GM19099 (cell line): Measurements from ENCODE around the gene MED16.

Source experiments
- POLR2A ChIP-seq: IDR thresholded peaks from 3 replicates; pipeline ENCODE4 v1.6.1; 2011; ENCODE audit warnings: low read depth; ENCODE audit not compliant: insufficient read length; ENCODE audit errors: extremely low read depth

The MED16 gene

GRCh38 chr19:904545-904944, 11.6 kb upstream of the MED16 start:
- TF ChIP-seq POLR2A = no peak

DNA sequence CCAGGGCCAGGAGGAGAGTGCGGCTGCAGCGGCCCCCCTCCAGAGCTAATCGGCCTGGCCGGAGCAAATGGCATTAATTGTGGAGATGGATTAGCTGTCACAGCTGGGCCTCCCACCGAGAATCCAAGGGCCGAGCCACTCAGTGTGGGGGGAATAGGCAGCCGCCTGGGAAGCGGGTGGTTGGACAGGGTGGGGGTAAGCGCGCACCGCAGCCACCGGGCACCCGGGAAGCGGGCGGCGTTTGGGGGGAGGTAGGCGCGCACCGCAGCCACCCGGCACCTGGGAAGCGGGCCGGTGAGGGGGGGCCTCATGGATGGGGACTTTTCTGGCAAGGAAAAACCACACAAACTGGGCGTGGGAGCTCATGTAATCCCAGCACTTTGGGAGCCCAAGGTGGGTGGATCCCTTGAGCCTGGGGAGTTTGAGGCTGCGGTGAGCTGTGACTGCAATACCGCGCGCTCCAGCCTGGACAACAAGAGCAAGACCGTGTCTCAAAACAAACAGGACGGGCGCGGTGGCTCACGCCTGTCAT, 10.3 kb upstream of the MED16 start:
- no peak for TF ChIP-seq POLR2A

DNA sequence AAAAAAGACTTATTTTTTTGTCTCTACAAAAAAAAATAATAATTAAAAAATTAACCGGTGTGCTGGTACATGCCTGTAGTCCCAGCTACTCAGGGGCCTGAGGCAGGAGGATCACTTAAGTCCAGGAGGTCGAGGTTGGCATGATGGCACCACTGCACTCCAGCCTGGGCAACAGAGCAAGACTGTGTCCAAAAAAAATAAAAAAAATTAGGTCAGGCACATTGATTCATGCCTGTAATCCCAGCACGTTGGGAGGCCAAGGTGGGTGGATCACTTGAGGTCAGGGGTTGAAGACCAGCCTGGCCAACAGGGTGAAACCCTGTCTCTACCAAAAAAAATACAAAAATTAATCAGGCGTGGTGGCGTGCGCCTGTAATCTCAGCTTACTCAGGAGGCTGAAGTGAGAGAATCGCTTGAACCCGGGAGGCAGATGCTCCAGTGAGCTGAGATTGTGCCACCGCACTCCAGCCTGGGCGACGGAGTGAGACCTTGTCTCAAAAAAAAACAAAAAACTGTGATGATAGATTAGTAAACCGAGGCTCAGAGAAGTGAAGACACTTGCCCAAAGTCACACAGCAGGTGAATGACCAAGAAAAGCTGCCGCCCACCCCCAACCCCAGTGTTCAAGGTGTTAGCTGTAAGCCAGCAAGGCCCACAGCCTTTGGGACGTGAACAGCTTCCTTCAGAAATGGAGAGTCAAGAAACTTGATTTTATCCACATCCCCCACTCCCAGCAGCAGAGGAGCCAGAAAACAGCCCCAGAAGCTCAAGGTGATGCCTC, 9.6 kb upstream of the MED16 start:
- TF ChIP-seq POLR2A = no peak

DNA sequence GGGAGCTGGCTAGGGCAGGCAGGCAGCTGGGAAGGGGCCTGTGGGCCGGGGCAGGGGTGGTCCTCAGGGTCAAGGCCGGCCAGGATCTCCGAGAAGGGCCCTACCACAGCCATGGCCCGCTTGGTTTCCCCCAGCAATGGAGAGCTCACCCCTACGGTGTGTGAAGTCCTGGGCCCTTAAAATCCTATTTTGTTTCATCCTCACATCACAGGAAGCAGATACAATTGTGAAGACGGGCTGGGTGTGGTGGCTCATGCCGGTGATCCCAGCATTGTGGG, 9.0 kb upstream of the MED16 start:
- no peak for TF ChIP-seq POLR2A

DNA sequence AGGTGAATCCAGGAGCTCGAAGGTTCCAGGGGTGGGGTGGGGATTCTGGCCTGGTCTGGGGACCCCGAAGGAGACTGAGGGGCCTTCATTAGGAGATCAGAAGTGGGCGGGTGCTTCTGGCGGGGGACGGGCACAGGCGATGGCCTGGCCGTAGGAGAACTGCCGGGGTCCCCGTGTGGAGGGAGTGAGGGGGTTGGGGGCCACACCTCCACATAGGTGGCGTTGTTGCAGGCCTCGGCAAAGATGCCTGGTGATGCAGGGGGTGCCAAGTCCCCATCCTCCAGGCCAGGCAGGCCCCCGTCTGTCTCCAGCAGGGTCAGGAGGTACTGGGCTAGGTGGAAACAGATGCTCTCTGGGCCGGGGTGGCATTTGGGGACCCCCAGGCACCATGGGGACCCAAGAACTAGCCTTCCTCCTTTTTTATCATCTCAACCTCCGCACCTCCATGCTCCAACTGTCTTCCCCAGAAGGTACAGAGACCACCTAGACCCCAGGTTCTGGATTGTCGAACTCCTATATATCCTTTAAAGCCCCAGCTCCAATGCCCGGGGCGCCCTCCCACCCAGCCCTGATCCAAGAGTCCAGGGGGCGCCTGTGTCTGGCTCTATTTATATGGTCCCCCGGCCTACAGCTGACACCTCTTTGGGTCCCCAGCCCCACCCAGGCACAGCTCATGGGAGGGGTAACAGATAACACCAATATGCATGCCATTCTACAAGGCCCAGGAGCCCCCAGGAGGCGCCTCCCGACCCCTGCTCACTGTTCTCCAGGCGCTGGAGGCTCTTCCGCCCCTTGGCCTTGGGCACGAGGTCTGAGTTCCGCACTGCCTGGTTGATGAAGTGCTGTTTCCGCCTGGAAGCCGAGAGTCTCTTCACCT, 8.5 kb upstream of the MED16 start:
- no peak for TF ChIP-seq POLR2A

- TF ChIP-seq POLR2A = no peak
Observed at GRCh38 chr19:900302-901111, 7.5 kb upstream of the MED16 start.

DNA sequence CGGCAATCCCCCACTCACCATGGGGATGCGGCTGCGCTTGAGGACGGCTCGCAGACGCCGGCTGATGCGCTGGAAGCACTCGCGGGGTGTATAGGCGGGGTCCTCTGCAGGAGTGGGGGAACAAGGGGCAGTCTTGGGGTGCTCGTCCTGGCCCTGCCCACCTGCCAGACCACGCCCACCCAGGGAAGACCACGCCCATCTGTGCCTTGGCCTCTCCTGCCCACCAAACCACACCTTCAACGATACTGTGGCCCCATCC, 7.0 kb upstream of the MED16 start:
- TF ChIP-seq POLR2A = no peak

GRCh38 chr19:899336-900042, 6.5 kb upstream of the MED16 start:
- TF ChIP-seq POLR2A = no peak

- no peak for TF ChIP-seq POLR2A
Observed at GRCh38 chr19:898663-899062, 5.7 kb upstream of the MED16 start.

- TF ChIP-seq POLR2A = no peak
Observed at GRCh38 chr19:897442-898039, 4.6 kb upstream of the MED16 start.

GRCh38 chr19:896999-897398, 4.0 kb upstream of the MED16 start:
- TF ChIP-seq POLR2A = no peak

DNA sequence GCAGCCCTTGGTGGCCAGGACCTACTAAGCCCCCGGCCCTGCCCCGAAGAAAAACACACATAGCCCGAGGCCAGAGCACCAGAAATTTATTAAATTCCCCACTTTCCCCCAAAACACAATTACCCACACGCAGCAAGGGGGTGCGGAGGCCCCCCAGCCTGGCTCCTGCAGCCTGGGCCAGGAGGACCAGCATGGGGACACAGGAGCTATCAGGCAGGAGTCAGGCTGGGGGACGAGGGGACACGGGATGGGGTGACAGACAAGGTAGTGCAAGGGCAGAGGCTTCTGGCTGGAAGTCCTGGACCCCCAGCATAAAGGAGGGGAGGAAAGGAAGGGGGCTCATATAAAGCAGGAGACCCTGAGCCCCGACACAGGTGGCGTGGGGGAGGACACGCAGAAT, 3.4 kb upstream of the MED16 start:
- no peak for TF ChIP-seq POLR2A

- no peak for TF ChIP-seq POLR2A
Observed at GRCh38 chr19:892243-892893, 619 bp downstream of the MED16 start.

DNA sequence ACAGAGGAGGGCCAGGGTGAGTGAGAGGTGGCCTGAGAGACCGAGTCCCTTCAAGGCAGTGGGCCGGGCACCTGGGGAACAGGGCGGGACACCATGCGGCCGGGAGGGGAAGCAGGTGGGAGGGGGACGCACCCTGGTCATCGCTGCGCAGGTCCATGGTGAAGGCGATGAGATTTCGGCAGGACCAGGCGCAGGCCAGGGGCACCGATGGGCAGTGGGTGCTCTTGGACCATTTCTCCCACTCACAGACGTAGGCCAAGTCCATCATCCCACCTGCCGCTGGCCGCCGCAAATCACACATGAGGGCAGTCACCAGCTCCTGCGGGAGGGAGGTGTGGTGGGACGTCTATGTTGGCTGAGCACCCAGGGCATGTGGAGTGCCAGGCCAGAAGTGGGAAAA, 2.2 kb downstream of the MED16 start:
- TF ChIP-seq POLR2A = no peak

DNA sequence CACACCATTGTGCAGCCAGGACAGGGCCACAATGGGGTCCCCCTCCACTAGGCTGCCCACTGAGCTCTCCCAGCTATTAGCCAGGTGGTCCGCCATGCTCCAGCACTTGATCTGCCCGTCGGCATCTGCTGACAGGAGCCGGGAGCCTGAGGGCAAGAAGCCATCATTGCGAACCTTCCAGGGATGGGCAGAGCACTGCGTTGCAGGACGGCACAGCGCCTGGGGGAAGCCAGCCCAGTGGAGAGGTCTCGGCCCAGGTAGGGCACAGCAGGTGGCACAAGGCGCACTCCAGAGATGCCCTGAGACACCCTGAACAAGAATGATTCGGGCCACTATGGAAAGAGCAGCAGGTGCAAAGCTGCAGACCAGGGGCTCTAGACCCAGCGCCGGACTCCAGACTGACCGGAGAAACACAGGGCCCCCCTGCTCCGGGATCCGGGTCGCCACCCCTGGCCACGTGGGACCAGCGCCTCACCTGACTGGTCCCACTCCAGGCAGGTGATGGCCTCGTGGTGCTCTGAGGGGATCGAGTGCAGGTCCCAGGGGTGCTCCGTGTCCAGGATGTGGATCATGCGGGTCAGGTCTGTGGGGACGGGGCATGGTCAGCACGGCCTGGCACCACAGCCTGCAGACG, 3.2 kb downstream of the MED16 start:
- no peak for TF ChIP-seq POLR2A
